ENCODE measurements around the gene LDLRAD3.

- TF ChIP-seq CTCF (conservative IDR thresholded peaks at IDR 0.05; ENCODE audit: low read length) (no peak), EZH2phosphoT487 (IDR thresholded peaks at IDR 0.05; ENCODE audit: borderline replicate concordance) (no peak)
Measured at GRCh38 chr11:36065436-36065835, 121.6 kb downstream of the LDLRAD3 start.

Measured in Loucy (cell line).